GM19351 (cell line): ENCODE measurements around the gene VAMP5.
A peak's percentile ranks its signal among the peaks of the same experiment; 100 is the strongest.
"Not testable (repeated sequence)": the region's sequence is repeated elsewhere in the genome, so short reads cannot be mapped to it uniquely, and the experiment has no call there.

Experiments
- ATAC-seq: cut with Tn5 transposase; IDR thresholded peaks from one replicate; pipeline ENCODE4 v1.9.1; 2021; ENCODE audit warnings: mild to moderate bottlenecking, moderate library complexity; ENCODE audit not compliant: unreplicated experiment

Gene VAMP5

DNA sequence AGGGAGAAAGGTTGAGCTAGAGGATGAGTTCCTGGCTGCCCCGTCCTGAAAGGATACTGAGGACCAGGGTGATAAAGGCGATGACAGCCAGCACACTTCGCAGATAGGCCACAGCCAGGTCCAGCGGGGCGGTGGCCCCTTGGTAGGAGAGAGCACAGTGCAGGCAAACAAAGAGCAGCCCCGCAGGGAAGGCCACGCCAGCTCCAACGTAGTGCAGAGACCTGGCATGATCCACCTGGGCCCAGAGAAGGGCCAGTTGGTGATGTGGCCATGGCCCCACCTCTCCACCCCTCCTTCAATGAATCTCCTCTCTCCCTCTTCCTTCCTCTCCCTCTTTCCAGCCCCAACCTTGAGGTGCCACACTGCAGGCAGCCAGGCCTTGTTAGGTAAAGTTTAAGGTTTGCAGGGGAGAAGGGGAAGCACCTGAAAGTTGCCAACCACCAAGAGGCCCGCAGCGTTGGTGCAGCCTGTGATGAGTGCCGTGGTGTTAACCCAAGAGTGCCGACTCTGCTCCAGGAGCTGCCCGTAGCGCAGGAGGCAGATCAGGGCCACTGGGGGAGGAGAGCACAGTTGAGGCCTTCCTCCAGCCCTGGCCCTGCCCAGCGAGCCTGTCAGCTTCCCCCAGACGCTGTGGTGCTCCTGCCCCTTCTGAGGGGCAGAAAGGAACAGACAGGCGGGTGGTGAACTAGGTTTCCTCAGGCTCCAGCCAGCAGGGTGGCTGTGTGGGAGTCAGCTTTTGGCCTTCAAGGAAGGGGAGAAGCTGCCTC, 15.4 kb downstream of the VAMP5 start:
- ATAC-seq, result no peak

- ATAC-seq, result no peak
Measured at GRCh38 chr2:85600235-85600575, 16.0 kb downstream of the VAMP5 start.

GRCh38 chr2:85600951-85601770, 16.9 kb downstream of the VAMP5 start:
- ATAC-seq, result no peak

DNA sequence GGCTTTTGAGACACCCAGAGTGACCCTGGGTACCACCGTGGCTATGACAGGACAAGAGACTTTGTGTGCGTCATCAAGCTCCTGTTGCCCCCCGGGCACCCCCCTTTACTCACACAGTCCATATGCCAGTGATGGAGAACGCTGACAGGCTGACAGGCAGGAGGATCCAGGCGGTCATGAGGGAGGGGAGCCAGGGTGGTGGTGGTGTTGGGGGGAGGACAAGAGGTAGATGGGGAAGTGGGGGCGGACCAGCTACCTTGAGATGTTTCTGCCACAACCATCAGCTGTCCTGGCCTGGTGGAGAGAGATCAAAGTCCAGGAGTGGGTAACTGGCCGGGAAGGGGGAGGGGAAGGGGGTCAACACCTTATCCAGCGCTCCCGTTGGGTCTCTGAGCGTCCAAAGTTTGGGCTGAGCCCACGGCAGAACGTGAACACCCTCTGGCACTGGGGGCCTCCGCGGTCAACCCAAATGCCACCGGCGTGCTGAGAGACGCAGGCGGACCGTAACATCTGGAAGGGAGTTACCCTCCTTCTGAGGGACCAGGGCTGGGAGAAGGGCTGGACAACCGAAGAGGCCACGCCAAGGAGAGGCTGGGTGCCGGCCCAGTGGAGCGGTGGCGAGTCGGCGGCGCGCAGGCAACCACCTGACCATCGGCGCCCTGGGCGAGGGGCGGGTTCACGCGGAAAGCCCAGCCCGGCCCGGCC, 17.7 kb downstream of the VAMP5 start:
- ATAC-seq, result peak; percentile 33

DNA sequence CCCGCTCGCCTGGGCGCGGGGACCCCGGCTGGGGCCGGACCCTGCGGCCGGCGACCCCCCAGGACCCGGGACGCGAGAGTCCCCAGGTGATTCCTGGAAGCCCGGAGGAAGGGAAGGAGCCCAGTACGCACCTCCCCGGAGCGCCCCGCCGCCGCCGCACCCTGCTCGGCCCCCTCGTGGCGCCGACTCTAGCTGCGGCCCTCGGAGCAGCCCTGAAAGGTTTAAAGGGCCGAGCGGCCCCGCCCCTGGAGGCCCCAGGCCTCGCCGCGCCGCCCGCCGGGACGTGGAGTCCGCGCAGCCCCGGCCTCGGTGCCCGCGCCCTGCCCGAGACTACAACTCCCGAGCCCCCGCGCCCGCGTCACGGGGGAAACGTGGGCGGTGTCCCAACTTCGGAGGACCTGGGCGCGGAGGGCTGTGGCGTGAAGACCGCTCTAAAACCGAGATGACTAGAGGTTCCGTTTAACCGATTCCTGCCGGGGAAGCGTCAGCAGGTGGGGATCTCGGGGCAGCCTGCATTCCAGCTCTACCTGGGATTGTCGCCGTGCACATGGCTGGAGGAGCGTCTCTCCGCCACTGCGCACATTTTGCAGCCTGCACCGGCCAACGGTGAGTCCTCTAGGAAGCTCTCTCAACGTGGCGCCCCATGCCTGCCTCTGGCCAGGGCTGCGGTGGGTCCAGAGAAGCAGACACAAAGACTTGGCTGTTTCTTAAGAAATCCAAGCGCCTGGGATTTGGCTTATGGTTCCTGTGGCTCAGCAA, 18.4 kb downstream of the VAMP5 start, which contains the start of gene TMEM150A:
TSS of gene TMEM150A (minus strand) at position 223 of the 759 bp plus-strand sequence. CDS start 750 bp downstream, outside the sequence.
- peak; percentile 93 for ATAC-seq

DNA sequence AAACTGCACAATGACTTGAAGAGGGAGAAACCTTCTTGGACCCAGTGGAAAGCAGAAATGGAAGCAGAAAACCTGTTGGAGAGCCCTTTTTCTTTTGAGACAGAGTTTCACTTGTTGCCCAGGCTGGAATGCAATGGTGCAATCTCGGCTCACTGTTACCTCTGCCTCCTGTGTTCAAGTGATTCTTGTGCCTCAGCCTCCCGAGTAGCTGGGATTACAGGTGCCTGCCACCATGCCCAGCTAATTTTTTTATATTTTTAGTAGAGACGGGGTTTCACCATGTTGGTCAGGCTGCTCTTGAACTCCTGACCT, 19.9 kb downstream of the VAMP5 start:
- ATAC-seq, result not testable (repeated sequence)

GRCh38 chr2:85604568-85605339, 20.5 kb downstream of the VAMP5 start:
- ATAC-seq, result no peak

GRCh38 chr2:85605406-85606115, 21.3 kb downstream of the VAMP5 start:
- no peak for ATAC-seq

DNA sequence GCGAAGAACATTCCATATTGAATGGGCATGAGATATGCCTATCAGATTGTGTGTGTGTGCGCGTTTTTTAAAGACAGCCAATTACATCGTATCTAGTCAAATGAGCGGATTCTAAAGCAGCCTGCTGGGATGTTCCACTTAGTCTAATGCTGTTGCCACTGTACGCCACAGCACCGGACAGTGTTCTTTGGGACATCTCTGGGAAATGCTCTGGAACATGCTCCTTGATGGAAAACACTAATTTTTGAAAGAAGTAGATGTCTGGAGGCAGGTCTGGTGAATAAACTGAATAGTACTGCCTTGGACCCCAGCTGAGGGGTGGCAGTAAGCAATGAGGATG, 21.9 kb downstream of the VAMP5 start:
- no peak for ATAC-seq

- ATAC-seq, result no peak
Measured at GRCh38 chr2:85607268-85608215, 23.3 kb downstream of the VAMP5 start.

DNA sequence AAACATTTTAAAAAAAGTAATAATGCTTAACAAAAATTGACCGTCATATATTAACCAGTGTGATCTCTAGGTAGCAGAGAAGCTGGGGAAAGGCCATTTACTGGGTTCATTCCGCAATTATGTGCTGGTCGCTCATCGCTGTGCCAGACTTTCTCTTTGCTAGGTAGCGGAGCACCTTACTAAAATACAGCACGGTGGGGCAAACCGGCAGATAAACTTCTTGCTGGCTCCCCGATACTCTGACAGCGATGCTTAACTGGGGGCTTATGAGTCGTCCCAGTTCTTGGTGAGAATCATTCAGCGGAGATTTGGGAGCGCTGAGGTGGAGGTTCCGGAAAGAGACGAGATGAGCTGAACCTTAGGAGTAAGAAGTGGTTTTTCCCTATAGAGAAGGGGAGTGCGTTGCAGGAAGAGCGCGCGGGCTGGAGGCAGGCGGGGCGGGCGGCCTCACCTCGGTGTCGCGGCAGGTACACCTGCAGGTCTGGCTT, 27.0 kb downstream of the VAMP5 start:
- ATAC-seq, result no peak

DNA sequence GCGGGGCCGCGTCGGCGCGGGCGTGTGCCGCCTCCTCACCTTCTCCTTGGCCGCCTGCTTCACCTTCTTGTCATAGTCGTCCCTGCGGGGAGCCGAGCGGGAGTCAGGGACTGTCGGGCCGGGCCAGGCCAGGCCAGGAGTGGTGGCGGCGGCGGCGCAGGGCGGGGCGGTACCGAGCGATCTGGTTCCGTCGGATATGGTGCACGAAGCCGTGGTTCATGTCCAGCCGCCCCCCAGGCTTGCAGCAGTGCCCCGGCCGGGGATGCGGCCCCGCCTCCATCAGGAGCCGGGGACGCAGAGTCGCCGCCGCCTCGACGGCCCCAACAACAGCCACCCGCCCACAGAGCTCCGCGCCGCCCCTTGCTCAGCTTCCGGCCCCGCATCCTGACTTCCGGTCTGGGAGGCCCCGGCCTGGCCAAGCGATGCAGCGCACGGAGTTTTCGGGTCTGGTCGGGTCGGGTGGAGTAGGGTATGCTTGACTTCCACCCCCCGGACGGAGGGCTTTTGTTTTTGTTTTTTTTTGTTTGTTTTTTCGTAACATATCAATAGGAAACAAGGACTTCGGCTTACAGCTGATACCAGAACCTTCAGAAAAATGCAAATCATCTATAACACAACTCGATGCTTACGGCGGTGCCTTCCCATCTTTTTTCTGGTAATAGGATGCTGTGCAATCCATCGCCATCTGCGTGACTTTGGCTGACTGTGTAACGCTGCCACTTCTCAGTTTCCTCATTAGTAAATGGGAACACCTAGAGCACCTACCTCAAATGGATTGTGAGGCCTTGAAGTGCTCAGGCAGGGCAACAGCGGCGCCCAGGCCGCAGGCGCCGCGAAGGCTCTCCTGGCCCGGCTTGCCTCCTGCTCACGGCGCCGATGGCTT, 27.7 kb downstream of the VAMP5 start, which contains the start of gene C2orf68:
TSS of gene C2orf68 (minus strand) at position 362 of the 883 bp plus-strand sequence. CDS start at position 280, 82 bp downstream.
- peak; percentile 76 for ATAC-seq

DNA sequence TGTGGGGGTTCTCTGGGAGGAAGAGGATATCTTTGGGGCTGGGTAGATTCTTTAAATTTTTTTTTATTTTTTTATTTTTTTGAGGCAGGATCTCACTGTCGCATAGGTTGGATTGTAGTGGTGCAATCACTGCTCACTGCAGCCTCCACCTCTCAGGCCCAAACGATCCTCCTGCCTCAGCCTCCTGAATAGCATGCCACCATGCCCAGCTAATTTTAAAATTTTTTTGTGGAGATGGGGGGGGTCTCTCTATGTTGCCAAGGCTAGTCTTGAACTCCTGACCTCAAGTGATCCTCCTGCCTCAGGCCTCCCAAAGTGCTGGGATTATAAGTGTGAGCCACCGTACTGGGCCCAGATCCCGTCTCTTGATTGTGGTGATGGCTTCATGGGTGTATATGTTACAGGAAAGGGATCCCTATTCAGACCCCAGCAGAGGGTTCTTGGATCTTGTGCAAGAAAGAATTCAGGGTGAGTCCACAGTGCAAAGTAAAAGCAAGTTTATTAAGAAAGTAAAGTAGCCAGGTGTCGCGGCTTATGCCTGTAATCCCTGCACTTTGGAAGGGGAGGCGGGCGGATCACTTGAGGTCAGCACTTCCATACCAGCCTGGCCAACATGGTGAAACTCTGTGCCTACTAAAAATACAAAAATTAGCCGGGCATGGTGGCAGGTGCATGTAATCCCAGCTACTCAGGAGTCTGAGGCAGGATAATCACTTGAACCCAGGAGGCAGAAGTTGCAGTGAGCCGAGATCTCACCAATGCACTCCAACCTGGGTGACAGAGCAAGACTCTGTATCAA, 29.7 kb downstream of the VAMP5 start:
- no peak for ATAC-seq

DNA sequence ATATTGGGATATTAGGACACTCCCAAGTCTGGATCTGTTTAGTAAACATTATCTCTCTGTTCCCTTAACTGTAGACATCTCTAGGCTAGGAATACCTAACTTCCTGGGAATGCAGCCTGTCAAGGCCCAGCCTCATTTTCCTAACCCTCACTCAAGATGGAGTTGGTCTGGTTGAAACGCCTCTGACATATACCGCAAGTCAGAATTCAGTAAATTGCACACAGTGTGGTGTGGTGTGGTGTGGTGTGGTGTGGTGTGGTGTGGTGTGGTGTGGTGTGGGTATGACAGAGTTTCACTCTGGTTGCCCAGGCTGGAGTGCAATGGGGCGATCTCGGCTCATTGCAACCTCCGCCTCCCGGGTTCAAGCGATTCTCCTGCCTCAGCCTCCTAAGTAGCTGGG, 30.5 kb downstream of the VAMP5 start:
- ATAC-seq, result not testable (repeated sequence)

DNA sequence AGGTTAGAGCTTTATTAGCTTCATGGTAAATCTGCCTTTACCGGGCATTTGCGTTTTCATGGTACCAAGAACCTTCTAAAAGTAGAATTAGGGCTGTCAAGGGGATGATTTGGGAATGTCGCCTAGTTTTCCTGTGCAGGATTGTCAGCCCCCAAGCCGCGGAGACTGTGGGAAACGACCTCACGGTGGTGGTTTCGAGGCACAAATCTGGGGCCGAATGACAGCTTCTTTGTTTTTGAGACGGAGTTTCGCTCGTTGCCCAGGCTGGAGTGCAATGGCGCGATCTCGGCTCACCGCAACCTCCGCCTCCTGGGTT, 31.1 kb downstream of the VAMP5 start:
- no peak for ATAC-seq

- not testable (repeated sequence) for ATAC-seq
Measured at GRCh38 chr2:85617723-85618122, 33.5 kb downstream of the VAMP5 start.

GRCh38 chr2:85619617-85620016, 35.4 kb downstream of the VAMP5 start:
- no peak for ATAC-seq
